Superior temporal gyrus (tissue), 1 donor: ENCODE data around the gene ESPN.

Experiments
- DNase-seq: peaks from one replicate; pipeline ENCODE4 v3.0.0-alpha.2; 2016; ENCODE audit errors: extremely low spot score

ESPN gene

DNA sequence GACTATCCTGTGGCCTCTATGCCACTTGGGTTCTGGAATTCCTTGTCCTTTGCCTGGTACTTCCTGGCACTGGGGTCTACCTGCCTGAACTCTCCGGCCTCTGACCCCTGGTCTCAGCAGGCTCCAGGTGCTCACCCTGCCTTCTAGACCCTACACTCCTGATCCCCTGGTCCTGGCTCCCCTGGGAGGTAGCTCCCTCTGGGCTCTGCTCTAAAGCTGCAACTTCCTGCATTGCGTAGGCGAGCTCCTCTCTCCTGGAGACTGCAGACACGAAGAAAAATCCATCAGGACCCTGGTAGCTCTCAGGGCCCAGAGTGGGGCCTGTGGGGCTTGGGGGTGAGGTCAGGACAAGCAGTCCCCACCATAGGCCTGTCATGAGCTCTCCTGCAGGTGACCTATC lies 74.7 kb downstream of the ESPN start:
- DNase-seq: no peak

DNA sequence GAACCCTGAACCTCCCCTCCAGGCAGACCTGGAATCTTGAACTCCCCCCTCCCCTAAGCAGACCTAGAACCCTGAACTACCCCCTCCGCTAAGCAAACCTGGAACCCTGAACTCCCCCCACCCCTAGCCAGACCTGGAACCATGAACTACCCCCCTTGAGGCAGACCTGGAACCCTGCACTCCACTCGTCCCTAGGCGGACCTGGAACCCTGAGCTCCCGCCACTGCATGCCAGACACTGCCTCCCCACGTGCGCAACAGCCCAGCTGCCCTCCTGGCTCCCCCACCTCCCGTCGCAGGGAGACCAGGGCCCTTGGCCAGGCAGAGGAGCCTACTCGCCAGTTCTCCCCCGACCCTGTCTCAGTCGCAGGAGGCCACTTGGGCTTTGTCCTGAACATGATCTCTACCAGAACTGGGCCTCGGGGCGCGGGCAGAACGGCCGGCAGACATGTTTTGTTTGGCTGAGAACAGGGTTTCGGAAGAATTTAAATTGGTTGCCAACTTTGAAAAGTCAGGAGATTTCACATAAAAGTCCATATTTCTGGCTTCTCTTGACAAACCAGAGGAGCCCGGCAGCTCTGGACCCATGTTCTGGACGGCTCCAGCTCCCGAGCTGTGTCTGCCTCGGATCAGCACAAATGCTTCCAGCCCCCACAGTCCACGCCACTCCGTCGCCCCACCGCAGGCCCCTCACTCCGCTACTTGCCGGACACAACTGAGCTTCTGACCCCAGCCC lies 76.1 kb downstream of the ESPN start:
- DNase-seq: no peak

DNA sequence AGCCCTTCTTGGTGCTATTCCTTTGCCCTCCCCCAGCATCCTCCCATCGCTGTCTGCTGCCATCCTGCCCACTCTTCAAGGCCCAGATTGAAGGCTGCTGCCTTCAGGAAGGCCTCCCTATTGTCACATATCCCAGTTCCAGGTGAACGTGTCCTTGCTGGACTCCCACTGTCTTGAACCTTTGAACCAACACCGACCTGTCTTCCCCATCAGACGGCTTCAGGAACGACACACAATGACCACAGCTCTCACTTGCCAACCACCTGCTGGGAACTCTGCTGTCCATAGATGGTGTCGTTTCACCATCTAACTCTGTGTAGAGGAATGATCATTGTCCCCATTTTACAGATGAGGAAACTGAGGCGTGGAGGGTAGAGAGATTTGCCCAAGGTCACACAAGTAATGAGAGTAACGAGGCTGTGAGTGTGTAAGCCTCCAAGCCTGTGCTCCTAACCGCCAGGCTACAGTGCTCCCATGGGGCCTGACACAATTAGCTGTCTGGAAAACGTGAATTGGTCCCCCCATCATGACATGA lies 76.8 kb downstream of the ESPN start:
- no peak for DNase-seq

DNA sequence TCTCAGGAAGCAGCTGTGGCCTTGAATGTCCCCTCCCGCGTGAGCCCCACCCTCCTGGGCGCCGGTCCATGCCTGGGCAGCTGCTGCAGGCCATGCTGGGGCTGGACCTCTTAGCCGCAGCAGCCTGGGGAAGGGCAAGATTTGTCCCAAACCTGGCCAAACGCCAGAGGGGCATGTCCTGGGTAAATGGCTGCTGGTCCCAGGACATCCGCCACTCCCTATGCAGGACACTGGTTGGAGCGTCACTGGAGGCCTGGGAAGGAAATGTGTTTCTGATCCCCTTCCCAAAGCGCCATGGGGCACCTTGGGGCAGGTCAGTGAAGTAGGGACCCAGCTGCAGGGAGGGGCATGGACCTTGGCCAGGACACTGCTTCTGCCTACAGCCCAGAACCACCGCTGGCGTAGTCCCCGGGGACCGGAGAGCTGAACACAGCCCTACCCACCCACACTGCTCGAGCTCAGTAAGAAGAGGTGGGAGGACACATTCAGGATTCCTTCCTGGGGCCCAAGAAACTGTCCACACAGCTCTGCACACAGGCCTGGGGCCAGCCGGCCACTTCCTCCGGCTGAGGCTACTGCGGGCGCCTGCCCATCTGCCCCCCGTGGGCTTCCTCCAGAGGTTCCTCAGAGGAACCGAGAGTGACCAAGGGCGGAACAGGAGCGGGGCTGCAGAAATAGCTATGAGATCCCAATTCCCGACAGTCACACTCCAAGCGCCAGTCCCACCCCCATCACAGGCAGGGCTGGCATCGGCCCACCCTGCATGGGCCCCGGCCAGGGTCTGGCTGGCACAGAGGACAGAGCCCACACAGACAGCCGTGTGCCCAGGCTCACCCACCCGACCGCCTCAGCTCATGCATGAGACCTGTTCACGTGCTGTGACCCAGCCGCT lies 77.7 kb downstream of the ESPN start:
- DNase-seq: no peak

DNA sequence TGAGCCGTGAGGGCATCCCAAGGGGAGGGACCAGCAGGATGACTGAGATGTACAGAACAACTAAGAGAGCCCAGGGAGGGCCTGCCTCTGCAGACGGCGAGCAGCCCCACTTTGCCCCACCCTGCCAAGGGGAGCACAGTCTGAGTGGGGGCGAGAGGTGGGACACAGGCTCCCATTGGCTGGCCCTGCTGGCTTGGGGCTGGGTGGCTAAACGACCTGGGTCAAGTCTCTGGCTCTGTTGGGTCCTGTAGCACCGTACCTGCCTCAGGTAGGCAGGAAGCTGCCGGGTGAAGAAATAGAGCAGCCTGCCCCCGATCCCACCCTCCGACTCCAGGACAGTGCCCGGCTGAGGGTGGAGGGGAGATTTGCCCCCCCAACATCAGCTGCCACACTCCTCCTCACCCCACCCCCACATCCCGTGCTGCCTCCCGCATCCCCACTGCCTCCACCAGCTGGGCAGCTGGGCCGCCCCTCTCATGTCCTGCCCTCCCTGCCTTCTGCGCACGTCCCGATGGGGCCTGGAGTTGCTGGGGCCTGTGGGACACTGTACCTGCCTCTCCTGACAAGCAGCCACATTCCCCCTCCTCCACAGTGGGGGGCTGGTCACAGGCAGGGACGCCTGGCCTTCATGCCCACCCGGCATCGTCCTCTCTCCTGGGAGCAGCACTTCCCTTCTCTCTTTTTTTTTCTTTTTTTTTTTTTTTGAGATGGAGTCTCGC lies 79.5 kb downstream of the ESPN start:
- no peak for DNase-seq

DNA sequence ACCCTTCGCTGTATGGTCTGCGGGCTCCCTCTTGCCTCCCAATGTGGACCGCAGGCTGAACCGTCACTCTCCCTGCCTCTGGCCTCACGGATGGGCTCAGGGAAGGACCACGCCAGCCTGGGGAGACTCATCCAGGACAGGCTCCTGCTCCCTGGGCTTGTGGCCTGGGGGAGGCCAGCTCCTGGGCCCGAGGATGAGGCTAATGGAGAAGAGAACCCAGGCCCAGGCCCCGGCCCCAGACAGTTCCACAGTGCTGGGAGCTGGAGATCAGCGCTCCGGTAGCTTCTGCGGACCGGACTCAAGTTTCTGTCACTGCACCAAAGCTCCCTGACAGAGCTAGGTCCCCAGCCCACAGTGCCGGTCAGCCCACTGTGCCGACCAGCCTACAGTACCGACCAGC lies 80.3 kb downstream of the ESPN start:
- DNase-seq: no peak

DNA sequence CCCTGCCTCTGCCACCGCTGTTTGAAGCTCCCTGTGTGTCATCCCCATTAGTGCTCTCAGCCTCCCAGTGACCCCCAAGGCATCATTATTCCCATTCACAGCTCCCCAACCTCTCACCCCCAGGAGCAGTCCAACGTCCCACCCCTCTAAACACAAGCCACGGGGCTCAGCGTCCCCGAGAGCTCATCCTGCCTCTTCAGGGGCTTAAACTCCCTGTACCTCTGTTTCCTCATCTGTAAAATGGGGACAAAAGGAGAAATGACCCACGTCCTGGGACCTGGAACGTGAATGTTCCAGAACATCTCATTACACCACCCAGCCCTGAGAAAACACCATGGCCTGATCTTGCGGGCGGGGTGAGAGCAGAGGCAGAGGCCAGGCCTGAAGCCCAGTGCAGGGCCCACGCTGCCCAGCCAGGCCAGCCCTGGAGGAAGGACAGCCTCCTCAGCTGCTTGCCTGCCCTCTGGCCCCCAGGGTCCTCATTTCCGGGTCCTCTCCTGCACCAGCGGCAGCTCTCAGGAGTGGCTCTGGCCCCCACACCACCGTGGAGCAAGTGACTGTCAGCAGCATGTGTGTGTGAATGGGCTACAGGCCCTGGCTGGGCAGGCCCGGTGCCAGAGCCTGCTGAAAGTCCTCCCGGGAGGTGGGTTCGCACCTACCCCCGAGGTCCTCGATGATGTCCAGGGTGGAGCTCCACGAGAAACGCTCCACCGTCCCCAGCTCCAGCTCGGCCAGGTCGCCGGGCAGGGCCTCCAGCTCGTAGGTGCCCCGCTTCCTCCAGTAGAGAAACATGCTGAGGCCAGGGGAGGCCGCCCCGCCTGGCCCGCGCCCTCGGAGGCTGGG lies 81.0 kb downstream of the ESPN start:
- no peak for DNase-seq

DNA sequence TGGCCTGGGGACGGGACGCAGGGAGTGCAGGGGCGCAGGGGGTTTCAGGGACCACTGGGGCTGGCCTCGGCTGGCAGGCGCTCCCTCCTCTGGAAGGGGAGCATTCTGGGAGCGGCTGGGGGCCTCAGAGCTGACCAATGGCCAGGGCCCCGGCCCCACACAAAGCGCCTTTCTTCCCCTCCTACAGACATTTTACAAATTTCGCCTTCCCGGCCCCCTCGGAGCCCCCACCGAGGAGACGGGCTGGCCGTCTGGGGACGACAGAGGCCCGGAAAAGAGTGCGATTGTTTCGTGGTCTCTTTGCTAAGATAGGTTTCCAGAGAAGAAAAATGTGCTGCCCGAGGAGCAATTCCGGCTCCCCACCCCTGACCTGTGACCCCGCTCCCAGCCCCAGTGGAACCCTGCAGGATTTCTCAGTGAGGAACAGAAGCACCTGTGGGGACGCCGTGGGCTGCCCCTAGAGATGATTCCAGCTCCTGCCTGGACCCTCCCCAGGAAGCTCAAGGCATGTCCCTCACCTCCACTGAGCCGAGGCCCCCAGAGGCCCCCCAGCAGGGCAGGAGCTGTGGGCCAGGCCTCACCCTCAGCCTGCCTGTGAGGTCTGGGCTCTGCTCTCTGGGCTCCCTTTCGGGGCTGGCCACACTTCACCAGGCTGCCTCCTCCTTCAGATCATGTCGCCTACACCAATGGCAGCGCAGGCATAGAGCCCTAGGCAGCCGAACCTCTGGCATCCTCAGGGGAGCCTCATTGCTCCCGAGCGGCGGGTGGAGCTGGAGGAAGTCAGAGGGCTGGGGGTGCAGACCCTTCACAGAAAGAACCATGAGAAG lies 81.8 kb downstream of the ESPN start:
- DNase-seq: no peak

DNA sequence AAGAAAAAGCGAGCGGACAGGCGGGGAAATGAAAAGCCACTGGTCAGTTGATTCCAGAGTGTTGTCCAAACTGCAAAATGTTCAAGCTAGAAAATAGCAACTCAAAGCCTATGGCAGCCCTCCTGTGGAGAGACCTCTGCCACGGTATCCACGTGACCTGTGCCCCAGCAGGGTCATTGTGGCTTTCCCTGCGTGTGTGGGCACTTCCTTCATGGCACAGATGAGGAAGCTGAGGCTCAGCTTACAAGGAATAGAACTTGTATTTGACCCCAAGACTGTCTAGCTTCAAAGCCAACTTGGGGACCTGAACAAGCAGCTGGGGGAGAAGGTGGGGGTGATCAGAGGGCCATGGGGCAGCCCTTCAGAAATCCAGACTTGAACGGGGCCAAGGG lies 82.5 kb downstream of the ESPN start:
- no peak for DNase-seq

DNA sequence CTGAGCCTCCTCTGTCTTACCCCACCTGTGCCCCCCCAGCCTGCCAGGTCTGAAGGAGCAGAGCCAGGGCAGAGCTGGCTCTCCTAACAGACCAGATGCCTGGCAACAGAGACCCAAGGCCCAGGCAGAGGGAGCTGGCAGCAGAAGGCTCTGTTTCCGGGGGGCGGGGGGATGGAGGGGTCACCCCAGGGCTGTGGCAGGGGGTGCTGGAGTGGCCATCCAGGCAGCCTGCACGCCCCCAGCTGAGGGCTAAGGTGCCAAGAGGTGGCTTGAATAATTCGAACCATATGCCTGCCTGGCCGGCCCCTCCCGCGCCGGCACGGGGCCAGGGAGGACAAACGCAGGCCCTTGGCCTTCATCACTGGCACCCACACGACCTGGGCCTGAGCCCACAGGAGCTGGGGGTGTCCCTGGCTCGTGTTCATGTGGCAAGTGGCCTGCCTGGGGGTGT lies 82.9 kb downstream of the ESPN start:
- DNase-seq: no peak

DNA sequence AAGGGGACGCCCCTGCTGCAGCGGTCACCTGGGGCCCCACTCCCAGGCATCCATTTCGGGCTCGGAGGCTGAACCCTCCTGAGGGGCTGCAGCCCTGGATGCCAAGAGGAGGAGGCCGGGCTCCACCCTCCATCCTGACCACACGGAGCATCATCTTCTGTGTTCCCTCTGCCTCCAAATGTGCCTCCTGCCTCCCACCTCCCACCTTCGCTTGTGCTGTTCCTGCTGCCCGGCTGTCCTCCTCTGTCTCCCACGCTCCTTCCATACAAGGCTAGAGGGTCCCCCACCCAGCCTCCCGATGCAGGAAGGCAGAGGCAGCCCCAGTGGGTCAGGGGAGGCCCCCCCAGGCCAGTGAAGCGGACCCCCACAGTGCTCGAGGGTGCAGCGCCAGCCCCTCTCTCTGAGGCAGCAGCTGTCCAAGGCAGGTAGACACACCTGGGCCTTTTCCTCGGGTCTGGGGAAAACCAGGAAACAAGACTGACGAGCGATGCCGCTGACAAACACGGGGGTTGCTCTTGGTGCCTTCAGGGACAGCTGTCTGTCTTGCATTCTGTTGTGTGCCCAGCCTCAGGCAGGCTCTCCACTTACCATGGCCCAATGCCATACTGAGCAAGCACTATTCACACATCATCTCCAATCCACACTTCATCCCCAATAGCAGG lies 83.7 kb downstream of the ESPN start:
- DNase-seq: no peak

DNA sequence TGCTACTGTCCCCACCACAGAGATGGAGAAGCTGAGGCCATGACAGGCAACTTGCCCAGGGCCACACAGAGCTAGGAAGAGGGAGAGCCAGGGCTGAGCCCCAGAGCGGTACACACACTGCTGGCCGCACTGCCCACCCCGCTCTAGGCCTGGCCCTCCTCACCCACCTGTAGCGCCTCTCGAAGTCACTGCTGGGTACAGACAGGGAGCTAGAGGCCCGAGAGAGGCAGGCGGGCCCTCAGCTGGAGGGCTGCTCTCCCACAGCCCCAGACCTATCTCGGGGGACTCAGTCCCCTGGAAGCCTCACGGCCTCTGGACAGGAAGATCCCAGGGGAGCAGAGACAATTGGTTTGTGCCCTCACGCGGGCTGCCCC lies 84.2 kb downstream of the ESPN start:
- no peak for DNase-seq

DNA sequence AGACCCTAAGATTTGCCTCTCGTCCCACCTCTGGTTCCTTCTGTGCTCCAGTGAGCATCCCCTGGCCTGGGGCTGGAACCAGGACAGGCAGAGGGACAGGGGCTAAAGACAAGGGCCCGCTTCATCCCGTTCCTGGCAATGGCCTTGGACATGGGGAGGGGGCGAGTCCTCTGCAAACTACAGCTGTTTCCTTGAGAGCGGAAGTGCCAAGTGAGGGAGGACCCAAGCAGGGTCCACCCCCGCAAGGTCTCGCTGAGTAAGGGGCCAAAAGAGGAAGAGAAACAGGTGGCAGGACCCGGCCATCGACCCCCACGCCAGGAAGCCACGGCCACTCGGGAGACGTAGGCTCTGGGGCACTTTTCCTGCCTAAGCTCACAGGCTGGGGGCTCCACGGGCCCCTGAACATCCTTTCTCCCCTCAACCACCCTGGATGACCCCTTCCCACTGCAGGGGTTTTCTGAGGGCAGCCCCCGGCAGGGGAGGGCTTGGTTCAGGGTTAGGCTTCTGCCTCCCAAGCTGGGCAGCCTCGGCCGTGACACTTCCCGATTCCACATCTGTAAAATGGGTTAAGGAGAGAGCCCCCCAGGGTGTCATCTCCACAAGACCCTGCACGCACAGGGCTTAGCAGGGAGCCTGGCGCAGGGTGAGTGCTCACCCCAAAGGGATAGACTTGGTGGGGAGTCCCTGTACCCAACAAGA lies 84.8 kb downstream of the ESPN start:
- DNase-seq: no peak

DNA sequence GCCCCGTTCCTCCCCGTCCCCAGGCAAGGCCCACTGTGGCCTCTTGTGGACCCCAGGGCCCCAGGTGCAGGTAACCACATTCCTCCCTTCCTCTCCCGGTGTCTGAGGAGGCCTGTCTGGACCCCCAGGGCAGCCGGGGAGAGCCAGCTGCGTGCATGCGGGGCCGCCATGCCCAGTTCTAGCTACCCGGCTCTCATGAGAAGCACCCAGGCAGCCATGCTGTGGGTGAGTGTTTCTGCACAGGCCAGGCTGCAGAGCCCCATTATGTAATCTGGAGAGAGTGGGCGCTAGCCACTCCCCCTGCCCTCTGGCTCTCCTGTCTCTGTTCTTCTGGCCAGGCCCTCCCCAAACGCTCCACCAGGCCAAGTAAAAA lies 85.3 kb downstream of the ESPN start:
- no peak for DNase-seq

DNA sequence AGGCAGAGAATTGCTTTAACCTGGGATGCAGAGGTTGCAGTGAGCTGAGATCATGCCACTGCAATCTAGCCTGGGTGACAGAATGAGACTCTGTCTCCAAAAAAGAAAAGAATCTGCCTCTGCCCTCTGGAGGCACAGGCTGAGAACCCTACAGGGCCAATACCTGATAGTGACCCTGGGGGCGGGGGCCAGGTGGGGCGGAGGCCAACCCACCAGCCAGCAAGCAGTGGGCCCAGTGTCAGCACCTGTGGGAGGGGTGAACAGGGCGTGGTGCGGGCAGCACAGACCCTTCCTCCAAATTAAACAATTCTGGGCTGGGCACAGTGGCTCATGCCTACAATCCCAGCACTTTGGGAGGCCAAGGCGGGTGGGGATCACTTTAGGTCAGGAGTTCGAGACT lies 85.9 kb downstream of the ESPN start:
- no peak for DNase-seq
